ENCODE results near the gene AMACR.

- TF ChIP-seq CTCF (IDR thresholded peaks at IDR 0.05) (no peak), POLR2A (IDR thresholded peaks at IDR 0.05) (no peak)
Measured at GRCh38 chr5:34016222-34016621, 8.4 kb upstream of the AMACR start.
